Right renal cortex interstitium (tissue), 3 donors: ENCODE measurements around the gene MOSMO. TPM values are rescaled to one million over a fixed set of nuclear protein-coding genes. Genes with fewer than 3 reads are reported as not detected.
"Not testable (repeated sequence)": the region's sequence is repeated elsewhere in the genome, so short reads cannot be mapped to it uniquely, and the experiment has no call there.

ENCODE experiments used
- DNase-seq, 3 donors: peaks; one replicate each; pipeline ENCODE4 v3.0.0-alpha.2; 2013; ENCODE audit warnings: low read depth in 3 of 3, low spot score in 2 of 3
- polyA plus RNA-seq, 3 donors: library from polyadenylated mRNA; unstranded; fragments of 120-200 nt; gene quantifications; one replicate each; pipeline ENCODE4 v1.2.1, GENCODE V29; 2013; ENCODE audit not compliant: insufficient read length in 3 of 3

The MOSMO gene
- polyA plus RNA-seq, 3 donors: 18.1 to 18.6 (median 18.4) TPM

- DNase-seq: not testable (repeated sequence)
Observed at GRCh38 chr16:22128537-22128936, 120.6 kb downstream of the MOSMO start.

- no peak for DNase-seq
Observed at GRCh38 chr16:22130528-22130927, 122.6 kb downstream of the MOSMO start.

DNA sequence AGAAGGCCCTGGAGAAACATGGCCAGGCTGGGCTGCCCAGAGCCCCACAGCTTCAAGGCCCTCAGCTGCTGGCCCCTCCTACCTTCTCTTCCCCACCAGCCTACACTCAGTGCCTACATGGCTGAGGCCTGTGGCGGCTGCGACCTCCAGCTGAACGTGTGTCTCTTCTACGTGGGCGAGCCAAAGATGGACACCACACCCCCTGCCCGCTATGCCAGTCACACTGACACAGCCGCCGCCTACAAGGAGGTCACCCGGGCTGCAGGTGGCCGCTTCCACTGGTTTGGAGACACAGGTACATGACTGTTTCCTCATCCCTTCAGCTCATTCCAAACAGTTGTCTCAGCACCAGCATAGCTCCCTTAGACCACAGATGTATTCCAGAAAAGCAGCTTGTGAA is 124.9 kb downstream of the MOSMO start:
- DNase-seq: no peak

Other genes starting within 250 kb of the MOSMO start
- gene NPIPB4, start 150.4 kb upstream of the MOSMO start, polyA plus RNA-seq: 10 to 100 TPM; 33.9 to 45.6 (median 43.1) TPM
- 100 to 1,000 TPM; 314 to 351 (median 316) TPM for gene UQCRC2, start 54.8 kb upstream of the MOSMO start, polyA plus RNA-seq
- under 1 TPM; 0.24 to 0.39 (median 0.31) TPM for gene PDZD9, start 7.0 kb upstream of the MOSMO start, polyA plus RNA-seq
- 1 to 10 TPM; 1.6 TPM for gene VWA3A, start 84.4 kb downstream of the MOSMO start, polyA plus RNA-seq
- gene SDR42E2, start 154.4 kb downstream of the MOSMO start, polyA plus RNA-seq: under 1 TPM; 0.11 to 0.16 (median 0.15) TPM
- 10 to 100 TPM; 10.0 to 12.0 (median 10.5) TPM for gene EEF2K, start 198.2 kb downstream of the MOSMO start, polyA plus RNA-seq